ENCODE data around the gene FNDC7. TPM values are rescaled to one million over a fixed set of nuclear protein-coding genes. Genes with fewer than 3 reads are reported as not detected.
"Not testable (repeated sequence)": the region's sequence is repeated elsewhere in the genome, so short reads cannot be mapped to it uniquely, and the experiment has no call there.

Gene FNDC7
- total RNA-seq, 2 donors from 2014 or later, result not detected

DNA sequence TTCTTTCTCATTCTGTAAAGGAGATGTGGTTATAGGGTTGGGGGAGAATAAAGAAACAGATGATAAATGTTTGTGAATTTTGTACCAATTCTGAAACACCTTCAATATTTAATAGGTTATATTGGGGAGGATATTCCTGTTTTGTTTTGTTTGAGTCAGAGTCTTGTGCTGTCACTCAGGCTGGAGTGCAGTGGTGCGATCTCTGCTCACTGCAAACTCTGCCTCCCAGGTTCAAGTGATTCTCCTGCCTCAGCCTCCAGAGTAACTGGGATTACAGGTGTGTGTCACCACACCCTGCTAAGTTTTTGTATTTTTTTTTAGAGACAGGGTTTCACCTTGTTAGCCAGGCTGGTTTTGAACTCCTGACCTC is 68.9 kb downstream of the FNDC7 start:
- intact Hi-C loops (cut with DNase I), result loop anchor here in 1 of 2 donors (10.0 kb wide), 1 partner anchor 133 kb away; no protein-coding TSS in a partner anchor

GRCh38 chr1:108785264-108785663 is 72.6 kb downstream of the FNDC7 start:
- intact Hi-C loops (cut with DNase I), result loop anchor here in 1 of 2 donors (10.0 kb wide), 1 partner anchor 130 kb away; no protein-coding TSS in a partner anchor
- no peak for DNase-seq (ENCODE audit: low spot score)

More for the DNA sequence above, 68.9 kb downstream of the FNDC7 start:
- DNase-seq (ENCODE audit: low spot score), result not testable (repeated sequence)

DNA sequence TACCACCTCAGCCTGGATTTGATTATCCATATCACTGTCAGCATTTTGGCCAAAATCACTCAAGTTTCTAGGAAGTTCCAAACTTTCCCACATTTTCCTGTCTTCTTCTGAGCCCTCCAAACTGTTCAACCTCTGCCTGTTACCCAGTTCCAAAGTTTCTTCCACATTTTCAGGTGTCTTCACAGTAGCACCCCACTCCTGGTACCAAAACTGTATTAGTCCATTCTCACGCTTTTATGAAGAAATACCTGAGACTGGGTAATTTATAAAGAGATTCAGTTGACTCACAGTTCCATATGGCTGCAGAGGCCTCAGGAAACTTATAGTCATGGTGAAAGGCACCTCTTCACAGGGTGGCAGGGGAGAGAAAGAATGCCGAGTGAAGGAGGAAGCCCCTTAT is 73.2 kb downstream of the FNDC7 start:
- DNase-seq (ENCODE audit: low spot score), result no peak
- intact Hi-C loops (cut with DNase I), result loop anchor here in 1 of 2 donors (10.0 kb wide), 1 partner anchor 129 kb away; no protein-coding TSS in a partner anchor

- intact Hi-C loops (cut with DNase I), result no loop called here
- DNase-seq (ENCODE audit: low spot score), result no peak
These were observed 79.1 kb downstream of the FNDC7 start for GRCh38 chr1:108791790-108792189.

Other genes with a start within 250 kb of the FNDC7 start
- 10 to 100 TPM; 26.8 to 29.1 TPM for gene EEIG2, start 152.8 kb upstream of the FNDC7 start, total RNA-seq
- 1 to 10 TPM; 3.0 to 5.7 TPM for gene HENMT1, start 51.8 kb upstream of the FNDC7 start, total RNA-seq
- 10 to 100 TPM; 27.3 to 29.8 TPM for gene PRPF38B, start 20.6 kb upstream of the FNDC7 start, total RNA-seq
- gene STXBP3, start 33.8 kb downstream of the FNDC7 start, total RNA-seq, result 10 to 100 TPM; 53.2 to 57.5 TPM
- gene AKNAD1, start 144.2 kb downstream of the FNDC7 start, total RNA-seq, result 1 to 10 TPM in 1 of 2 donors, under 1 TPM in 1; 0.83 to 1.0 TPM
- 10 to 100 TPM; 16.8 to 24.9 TPM for gene GPSM2, start 164.1 kb downstream of the FNDC7 start, total RNA-seq